ENCODE results near the gene CDHR1. TPM values are rescaled to one million over a fixed set of nuclear protein-coding genes. Genes with fewer than 3 reads are reported as not detected.
"Not testable (repeated sequence)": the region's sequence is repeated elsewhere in the genome, so short reads cannot be mapped to it uniquely, and the experiment has no call there.

Gene CDHR1
- total RNA-seq (ENCODE audit: unreplicated experiment), result 6.1 TPM
- long read RNA-seq, partial matches to known transcripts, result 1 of 1 reads
- long read RNA-seq, other reads (novel, unspliced or antisense), result 0 of 1 reads

DNA sequence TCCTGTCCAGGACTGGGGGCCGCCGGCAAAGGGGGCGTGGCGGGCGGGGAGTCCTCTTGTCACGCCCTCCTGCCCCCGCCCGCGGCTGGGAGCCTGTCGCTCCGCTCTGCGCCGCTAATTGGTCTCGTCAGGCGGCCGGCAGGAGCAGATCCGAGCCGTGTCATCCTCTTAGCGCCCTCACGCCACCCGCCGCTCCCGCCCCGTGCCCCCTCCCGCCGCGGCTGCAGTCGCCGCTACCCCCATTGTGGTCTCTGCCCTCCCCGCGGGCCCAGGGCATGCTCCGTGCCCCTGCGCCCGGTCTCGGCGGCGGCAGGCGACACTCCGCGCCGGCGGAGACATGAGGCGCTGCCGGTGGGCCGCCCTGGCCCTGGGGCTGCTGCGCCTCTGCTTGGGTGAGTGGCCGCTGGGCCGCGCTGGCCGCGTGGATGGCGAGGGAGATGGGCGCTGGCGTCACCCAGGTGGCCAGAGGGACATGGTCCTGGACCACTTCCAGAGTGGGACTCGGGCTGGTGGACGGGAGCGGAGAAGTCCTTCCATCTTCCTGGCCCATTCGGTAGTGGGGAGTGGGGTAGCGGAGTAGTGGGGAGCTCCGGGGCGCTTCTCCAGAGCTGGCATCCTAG, at the start of gene CDHR1:
CDHR1 (plus strand) TSS at position 114 of the 620 bp plus-strand sequence; CDS start at position 338, 224 bp downstream.
- TF ChIP-seq, protein P1, sequence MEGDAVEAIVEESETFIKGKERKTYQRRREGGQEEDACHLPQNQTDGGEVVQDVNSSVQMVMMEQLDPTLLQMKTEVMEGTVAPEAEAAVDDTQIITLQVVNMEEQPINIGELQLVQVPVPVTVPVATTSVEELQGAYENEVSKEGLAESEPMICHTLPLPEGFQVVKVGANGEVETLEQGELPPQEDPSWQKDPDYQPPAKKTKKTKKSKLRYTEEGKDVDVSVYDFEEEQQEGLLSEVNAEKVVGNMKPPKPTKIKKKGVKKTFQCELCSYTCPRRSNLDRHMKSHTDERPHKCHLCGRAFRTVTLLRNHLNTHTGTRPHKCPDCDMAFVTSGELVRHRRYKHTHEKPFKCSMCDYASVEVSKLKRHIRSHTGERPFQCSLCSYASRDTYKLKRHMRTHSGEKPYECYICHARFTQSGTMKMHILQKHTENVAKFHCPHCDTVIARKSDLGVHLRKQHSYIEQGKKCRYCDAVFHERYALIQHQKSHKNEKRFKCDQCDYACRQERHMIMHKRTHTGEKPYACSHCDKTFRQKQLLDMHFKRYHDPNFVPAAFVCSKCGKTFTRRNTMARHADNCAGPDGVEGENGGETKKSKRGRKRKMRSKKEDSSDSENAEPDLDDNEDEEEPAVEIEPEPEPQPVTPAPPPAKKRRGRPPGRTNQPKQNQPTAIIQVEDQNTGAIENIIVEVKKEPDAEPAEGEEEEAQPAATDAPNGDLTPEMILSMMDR (IDR thresholded peaks at IDR 0.05; ENCODE audit: partially characterized antibody, unreplicated experiment), result no peak
- peak within 1 kb of the TSS; percentile 69 for H3K4me3 Mint-ChIP-seq (ENCODE audit: unreplicated experiment)
- peaks cover 3% of the 10 kb centered on the region for H3K9me3 Mint-ChIP-seq (ENCODE audit: unreplicated experiment)
- H3K36me3 Mint-ChIP-seq (ENCODE audit: unreplicated experiment), result no peaks in the 10 kb centered on the region
- H3K27ac Mint-ChIP-seq (ENCODE audit: unreplicated experiment), result no peak within 1 kb of the TSS
- DNase-seq, result peak; percentile 69
- peaks cover 20% of the 10 kb centered on the region for H3K27me3 Mint-ChIP-seq (ENCODE audit: unreplicated experiment)
- peaks cover 2% of the 10 kb centered on the region for H3K4me1 Mint-ChIP-seq (ENCODE audit: low read depth, unreplicated experiment)

DNA sequence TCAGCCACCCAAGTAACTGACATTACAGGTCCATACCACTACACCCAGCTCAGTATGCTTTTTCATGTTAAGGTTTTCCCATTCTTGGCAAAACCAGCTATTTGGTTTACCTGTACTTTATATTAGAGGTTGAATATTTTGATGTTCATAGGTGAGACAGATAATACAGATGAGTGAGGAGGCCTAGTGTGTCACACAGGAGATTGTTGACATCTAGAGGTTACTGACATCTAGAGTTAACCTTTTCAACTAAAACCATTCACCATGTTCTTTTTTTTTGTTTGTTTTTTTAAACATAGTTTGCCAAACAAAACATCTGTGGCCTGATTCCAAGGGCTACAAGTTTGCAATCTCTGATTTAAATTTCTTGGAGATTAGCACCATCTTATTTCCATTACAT, 47.0 kb upstream of the CDHR1 start:
- no peaks in the 10 kb centered on the region for H3K4me1 Mint-ChIP-seq (ENCODE audit: low read depth, unreplicated experiment)
- DNase-seq, result no peak
- no peak overlapping the region for H3K27ac Mint-ChIP-seq (ENCODE audit: unreplicated experiment)
- H3K4me3 Mint-ChIP-seq (ENCODE audit: unreplicated experiment), result no peak overlapping the region
- H3K9me3 Mint-ChIP-seq (ENCODE audit: unreplicated experiment), result no peaks in the 10 kb centered on the region
- H3K36me3 Mint-ChIP-seq (ENCODE audit: unreplicated experiment), result no peaks in the 10 kb centered on the region
- no peaks in the 10 kb centered on the region for H3K27me3 Mint-ChIP-seq (ENCODE audit: unreplicated experiment)
- TF ChIP-seq, protein P1 (IDR thresholded peaks at IDR 0.05; ENCODE audit: partially characterized antibody, unreplicated experiment), result no peak

DNA sequence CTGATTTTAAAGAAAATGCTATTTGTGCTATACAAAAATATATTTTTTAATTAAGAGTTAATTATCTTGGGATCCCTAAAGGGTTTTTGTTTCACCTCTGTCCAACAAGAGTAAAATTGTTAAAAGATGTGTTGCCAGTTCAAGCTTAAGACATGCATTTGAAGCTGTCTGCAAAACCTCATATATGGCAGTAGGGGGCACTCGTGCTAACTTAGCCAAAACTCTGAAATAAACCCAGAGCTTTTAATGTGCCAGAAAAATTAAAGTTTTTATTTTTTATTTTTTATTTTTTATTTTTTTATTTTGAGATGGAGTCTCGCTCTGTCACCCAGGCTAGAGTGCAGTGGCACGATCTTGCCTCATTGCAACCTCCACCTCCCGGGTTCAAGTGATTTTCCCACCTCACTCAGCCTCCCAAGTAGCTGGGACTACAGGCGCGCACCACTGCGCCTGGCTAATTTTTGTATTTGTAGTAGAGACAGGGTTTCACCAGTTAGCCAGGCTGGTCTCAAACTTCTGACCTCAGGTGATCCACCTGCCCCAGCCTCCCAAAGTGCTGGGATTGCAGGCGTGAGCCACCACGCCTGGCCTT, 46.2 kb upstream of the CDHR1 start:
- DNase-seq; H3K27ac Mint-ChIP-seq (ENCODE audit: unreplicated experiment); H3K4me1 Mint-ChIP-seq (ENCODE audit: low read depth, unreplicated experiment); H3K27me3 Mint-ChIP-seq (ENCODE audit: unreplicated experiment); H3K9me3 Mint-ChIP-seq (ENCODE audit: unreplicated experiment); H3K4me3 Mint-ChIP-seq (ENCODE audit: unreplicated experiment); H3K36me3 Mint-ChIP-seq (ENCODE audit: unreplicated experiment): not testable (repeated sequence)
- TF ChIP-seq, protein P1 (IDR thresholded peaks at IDR 0.05; ENCODE audit: partially characterized antibody, unreplicated experiment), result peak; percentile 81

DNA sequence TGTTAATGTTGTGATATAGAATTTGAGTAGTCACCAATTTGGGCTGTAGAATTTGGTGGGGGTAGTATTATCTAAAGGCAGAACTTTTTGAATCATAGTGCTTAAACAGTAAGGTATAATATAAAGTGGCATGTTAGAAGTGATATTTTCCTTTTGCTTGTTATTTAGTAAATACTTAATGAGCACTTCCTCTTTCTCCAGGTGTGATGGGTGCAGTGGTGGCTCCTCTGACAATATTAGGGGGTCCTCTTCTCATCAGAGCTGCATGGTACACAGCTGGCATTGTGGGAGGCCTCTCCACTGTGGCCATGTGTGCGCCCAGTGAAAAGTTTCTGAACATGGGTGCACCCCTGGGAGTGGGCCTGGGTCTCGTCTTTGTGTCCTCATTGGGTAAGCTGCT, 44.5 kb upstream of the CDHR1 start:
- H3K36me3 Mint-ChIP-seq (ENCODE audit: unreplicated experiment), result peaks cover 2% of the 10 kb centered on the region
- no peak overlapping the region for H3K27ac Mint-ChIP-seq (ENCODE audit: unreplicated experiment)
- H3K4me1 Mint-ChIP-seq (ENCODE audit: low read depth, unreplicated experiment), result no peaks in the 10 kb centered on the region
- TF ChIP-seq, protein P1 (IDR thresholded peaks at IDR 0.05; ENCODE audit: partially characterized antibody, unreplicated experiment), result no peak
- no peak overlapping the region for H3K4me3 Mint-ChIP-seq (ENCODE audit: unreplicated experiment)
- H3K27me3 Mint-ChIP-seq (ENCODE audit: unreplicated experiment), result no peaks in the 10 kb centered on the region
- H3K9me3 Mint-ChIP-seq (ENCODE audit: unreplicated experiment), result no peaks in the 10 kb centered on the region
- DNase-seq, result no peak

DNA sequence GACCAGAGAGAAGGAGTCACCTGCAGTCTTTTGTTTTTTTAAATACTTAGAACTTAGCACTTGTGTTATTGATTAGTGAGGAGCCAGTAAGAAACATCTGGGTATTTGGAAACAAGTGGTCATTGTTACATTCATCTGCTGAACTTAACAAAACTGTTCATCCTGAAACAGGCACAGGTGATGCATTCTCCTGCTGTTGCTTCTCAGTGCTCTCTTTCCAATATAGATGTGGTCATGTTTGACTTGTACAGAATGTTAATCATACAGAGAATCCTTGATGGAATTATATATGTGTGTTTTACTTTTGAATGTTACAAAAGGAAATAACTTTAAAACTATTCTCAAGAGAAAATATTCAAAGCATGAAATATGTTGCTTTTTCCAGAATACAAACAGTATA, 41.6 kb upstream of the CDHR1 start:
- Mint-ChIP-seq H3K4me1 (ENCODE audit: low read depth, unreplicated experiment) (no peaks in the 10 kb centered on the region), H3K9me3 (ENCODE audit: unreplicated experiment) (peaks cover 1% of the 10 kb centered on the region), H3K27me3 (ENCODE audit: unreplicated experiment) (peaks cover 2% of the 10 kb centered on the region), H3K36me3 (ENCODE audit: unreplicated experiment) (peaks cover 4% of the 10 kb centered on the region), H3K4me3 (ENCODE audit: unreplicated experiment) (no peak overlapping the region), H3K27ac (ENCODE audit: unreplicated experiment) (no peak overlapping the region)
- TF ChIP-seq, protein P1 (IDR thresholded peaks at IDR 0.05; ENCODE audit: partially characterized antibody, unreplicated experiment), result no peak
- DNase-seq, result no peak
